HuH-7.5 (cell line): Measurements from ENCODE around the gene ADAMTS12.

ENCODE experiments used
- DNase-seq: peaks from one replicate; pipeline ENCODE4 v3.0.0; 2011; ENCODE audit warnings: low spot score

Gene ADAMTS12

GRCh38 chr5:33841891-33842290 is 49.9 kb downstream of the ADAMTS12 start:
- no peak for DNase-seq

- no peak for DNase-seq
Measured at GRCh38 chr5:33840927-33841547, 50.8 kb downstream of the ADAMTS12 start.

GRCh38 chr5:33837301-33837700 is 54.5 kb downstream of the ADAMTS12 start:
- DNase-seq = no peak

GRCh38 chr5:33834334-33834733 is 57.5 kb downstream of the ADAMTS12 start:
- DNase-seq = no peak

- DNase-seq = no peak
Measured at GRCh38 chr5:33833237-33833575, 58.6 kb downstream of the ADAMTS12 start.

GRCh38 chr5:33832404-33833236 is 59.2 kb downstream of the ADAMTS12 start:
- no peak for DNase-seq

- DNase-seq = no peak
Measured at GRCh38 chr5:33831041-33831440, 60.7 kb downstream of the ADAMTS12 start.

- DNase-seq = no peak
Measured at GRCh38 chr5:33829430-33829829, 62.4 kb downstream of the ADAMTS12 start.

- DNase-seq = no peak
Measured at GRCh38 chr5:33828626-33829308, 63.0 kb downstream of the ADAMTS12 start.

- no peak for DNase-seq
Measured at GRCh38 chr5:33827885-33828284, 63.9 kb downstream of the ADAMTS12 start.

GRCh38 chr5:33827018-33827707 is 64.6 kb downstream of the ADAMTS12 start:
- no peak for DNase-seq

- no peak for DNase-seq
Measured at GRCh38 chr5:33824516-33825195, 67.1 kb downstream of the ADAMTS12 start.

GRCh38 chr5:33817301-33817700 is 74.5 kb downstream of the ADAMTS12 start:
- DNase-seq = no peak

- no peak for DNase-seq
Measured at GRCh38 chr5:33816791-33817190, 75.0 kb downstream of the ADAMTS12 start.

- no peak for DNase-seq
Measured at GRCh38 chr5:33812746-33813145, 79.0 kb downstream of the ADAMTS12 start.

- DNase-seq = no peak
Measured at GRCh38 chr5:33810491-33811120, 81.2 kb downstream of the ADAMTS12 start.

GRCh38 chr5:33809936-33810335 is 81.9 kb downstream of the ADAMTS12 start:
- DNase-seq = no peak

GRCh38 chr5:33808699-33809098 is 83.1 kb downstream of the ADAMTS12 start:
- no peak for DNase-seq

- DNase-seq = no peak
Measured at GRCh38 chr5:33807771-33808170, 84.0 kb downstream of the ADAMTS12 start.

- DNase-seq = peak; percentile 32
Measured at GRCh38 chr5:33806738-33807442, 84.9 kb downstream of the ADAMTS12 start.

GRCh38 chr5:33801292-33801691 is 90.5 kb downstream of the ADAMTS12 start:
- DNase-seq = no peak
